Measurements from ENCODE around the gene TEX52.
A peak's percentile ranks its signal among the peaks of the same experiment; 100 is the strongest.
"Not testable (repeated sequence)": the region's sequence is repeated elsewhere in the genome, so short reads cannot be mapped to it uniquely, and the experiment has no call there.

Gene TEX52

DNA sequence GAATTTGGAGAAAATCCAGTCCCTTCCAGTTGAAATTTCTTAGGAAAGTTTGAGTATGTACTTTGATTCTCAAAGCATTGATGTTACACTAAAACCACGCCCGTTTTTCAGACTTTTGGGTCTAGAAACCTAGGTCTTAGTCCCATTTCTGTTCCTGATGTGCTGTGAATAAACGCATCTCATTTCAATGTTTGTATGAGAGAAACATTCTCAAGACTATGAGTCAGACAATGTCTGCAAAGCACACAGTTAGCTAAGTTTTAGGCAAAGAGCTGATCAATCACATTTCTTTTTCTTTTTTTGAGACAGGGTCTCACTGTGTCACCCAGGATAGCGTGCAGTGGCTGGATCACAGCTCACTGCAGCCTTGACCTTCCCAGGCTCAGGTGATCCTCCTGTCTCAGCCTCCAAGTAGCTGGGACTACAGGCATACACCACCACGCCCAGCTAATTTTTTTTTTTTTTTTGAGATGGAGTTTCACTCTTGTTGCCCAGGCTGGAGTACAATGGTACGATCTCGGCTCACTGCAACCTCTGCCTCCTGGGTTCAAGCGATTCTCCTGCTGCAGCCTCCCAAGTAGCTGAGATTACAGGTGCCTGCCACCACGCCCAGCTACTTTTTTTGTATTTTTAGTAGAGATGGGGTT, 12.3 kb upstream of the TEX52 start:
- DNase-seq (ENCODE audit: low read depth in 1 of 2, low spot score in 1 of 2) = not testable (repeated sequence)

DNA sequence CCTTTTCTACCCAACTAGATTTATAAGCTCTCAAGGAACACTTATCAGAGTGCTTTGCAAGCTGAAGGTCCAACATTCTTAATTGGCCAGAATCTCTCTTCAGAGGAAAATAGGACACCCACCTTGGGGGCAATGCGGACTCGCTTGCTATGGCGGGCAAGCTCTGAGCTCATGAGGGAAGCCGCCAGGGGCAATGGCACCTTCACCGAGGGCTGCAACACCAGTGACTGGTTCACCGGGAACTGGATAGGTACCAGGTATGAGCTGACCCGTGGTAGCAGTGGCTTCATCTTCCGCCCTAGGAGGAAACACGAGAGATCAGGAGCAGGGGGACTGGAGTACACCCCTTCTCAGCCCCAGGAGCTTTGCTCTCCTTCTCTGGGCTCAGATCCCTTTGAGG, 7.4 kb upstream of the TEX52 start:
- DNase-seq (ENCODE audit: low read depth in 1 of 2, low spot score in 1 of 2) = no peak

DNA sequence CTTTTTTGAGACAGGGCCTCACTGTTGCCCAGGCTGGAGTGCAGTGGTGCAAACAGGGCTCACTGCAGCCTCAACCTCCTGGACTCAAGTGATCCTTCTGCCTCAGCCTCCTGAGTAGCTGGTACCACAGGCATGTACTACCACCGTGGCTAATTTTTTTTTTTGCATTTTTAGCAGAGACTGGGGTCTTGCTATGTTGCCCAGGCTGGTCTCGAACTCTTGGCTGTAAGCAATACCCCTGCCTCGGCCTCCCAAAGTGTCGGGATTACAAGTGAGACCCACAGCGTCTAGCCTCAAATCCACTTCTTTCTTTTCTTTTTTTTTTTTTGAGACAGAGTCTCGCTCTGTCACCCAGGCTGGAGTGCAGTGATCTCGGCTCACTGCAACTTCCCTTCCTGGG, 6.6 kb upstream of the TEX52 start:
- not testable (repeated sequence) for DNase-seq (ENCODE audit: low read depth in 1 of 2, low spot score in 1 of 2)

DNA sequence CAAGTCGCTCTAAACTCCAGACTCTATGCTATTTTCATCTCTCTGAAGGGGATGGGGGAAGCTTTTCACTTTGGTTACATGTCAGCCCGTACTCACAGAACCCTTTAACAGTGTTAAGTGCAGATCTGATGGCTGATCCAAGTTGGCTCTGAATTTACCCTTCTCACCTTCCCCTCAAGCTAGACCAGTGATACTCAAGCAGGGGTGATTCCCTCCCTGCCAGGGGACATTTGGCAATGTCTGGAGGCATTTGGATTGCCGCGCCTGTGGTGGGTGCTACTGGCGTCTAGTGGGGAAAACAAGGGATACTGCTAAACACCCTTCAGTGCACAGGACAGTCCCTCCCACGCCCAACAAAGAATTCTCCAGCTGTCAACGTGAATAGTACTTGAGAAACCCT, 6.0 kb upstream of the TEX52 start:
- DNase-seq (ENCODE audit: low read depth in 1 of 2, low spot score in 1 of 2) = no peak

DNA sequence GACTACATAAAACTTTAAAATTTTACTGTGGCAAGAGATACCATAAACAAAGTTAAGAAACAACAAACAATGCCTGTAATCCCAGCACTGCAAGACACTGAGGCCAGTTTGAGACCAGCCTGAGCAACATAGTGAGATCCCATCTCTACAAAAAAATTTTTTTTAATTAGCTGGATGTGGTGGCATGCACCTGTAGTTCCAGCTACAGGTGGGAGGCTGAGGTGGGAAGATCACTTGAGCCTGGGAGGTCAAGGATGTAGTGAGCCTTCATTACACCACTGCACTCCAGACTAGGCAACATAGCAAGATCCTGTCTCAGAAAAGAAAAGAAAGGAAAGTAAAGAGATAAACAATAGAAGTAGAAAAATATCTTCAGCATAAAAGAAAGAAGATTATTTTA, 3.3 kb upstream of the TEX52 start:
- DNase-seq (ENCODE audit: low read depth in 1 of 2, low spot score in 1 of 2) = no peak

DNA sequence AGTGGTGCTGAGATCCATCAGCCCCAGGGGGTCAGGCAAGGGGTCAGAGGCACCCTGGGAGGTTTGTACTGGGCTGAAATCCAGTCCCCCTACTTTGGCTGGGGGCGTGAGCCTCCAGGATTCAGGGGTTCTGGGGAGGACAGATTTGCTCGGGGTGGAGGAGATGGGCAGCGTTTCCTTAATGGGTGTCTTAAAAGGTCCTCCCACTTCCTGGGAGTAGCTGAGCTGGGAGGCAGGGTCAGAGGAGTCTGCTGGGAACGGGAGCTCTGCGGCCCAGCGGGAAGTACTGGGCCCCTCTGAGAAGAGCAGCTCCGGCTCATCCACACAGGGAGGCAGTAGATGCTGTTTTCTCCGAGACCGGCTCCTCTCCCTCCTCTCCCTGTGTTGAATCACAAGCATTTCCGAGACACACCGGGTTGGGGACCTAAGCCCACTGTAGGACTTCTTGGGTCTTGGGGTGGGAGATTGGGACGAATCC, 2.1 kb upstream of the TEX52 start:
- DNase-seq (ENCODE audit: low read depth in 1 of 2, low spot score in 1 of 2) = no peak

DNA sequence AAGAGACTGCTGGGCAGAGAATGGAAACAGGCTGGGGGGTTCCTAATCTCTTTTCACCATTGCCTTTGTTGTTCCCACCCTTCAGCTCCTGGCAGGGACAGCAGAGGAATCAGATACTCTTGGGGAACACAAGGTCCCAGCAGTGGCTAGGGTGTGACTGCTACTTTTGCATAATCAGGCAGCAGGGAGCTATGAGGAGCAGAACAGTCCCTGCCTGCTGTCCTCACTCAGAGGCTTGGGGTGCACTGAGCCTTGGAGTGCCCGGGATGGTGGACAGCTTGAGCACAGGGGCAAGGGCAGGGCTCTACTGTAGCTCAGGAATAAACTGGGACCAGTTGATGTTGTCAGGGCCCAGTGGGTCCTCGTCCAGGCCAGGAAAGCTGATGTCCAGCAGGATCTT, 1.5 kb upstream of the TEX52 start:
- DNase-seq (ENCODE audit: low read depth in 1 of 2, low spot score in 1 of 2) = no peak

DNA sequence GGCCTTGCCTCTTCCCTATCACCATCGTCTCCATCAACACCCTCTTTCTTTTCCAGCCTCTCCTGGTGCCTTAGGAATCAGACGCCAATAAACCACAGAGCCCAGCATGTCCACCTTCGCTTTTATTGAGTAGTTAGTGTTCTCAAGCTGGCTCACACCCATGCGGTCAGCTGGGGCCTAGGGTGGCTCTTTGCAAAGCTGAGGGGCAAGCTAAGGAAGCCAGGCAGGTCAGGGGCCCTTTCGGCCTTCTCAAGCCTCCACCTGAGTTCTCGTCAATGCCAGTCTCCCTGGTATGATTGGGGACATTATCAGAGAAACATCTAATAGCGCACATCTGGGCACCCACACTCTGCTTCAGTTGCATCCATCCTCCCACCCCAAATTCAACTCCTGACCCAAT, 737 bp upstream of the TEX52 start:
- DNase-seq (ENCODE audit: low read depth in 1 of 2, low spot score in 1 of 2) = no peak

DNA sequence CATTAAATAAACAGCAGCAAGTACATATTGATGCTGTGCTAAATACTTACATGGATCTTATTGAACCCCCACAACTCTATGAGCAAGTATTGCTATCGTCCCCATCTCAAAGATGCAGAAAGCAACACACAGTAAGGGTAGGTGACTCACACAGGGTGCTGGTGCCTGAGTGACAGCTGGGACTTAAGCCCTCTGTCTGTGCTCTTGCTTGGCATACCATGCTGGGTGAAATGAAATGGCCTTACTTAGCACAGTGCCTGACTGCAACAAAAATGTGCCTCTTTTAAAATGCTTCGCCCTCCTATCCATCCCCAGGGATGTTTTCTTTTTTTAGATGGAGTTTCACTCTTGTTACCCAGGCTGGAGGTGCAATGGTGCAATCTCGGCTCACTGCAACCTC, 788 bp downstream of the TEX52 start:
- DNase-seq (ENCODE audit: low read depth in 1 of 2, low spot score in 1 of 2) = no peak

DNA sequence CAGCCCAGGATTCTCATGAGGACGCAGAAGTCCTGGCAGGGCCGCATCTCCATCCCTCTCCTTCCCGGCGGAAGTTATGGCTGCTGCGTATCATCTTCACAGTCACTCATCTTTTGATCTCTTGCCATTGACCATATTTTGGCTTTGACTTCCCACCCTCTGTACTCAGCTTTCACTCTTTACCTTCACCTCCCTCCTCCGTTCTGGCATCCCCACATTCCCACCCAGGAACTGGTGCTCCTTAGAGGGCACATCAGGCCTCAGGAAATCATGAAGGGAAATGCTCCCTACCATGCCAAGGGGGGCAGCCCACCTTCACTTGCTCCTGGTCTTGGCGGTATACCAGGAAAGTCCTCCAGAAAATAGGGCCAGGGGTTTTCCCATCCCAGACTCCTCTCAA, 1.3 kb downstream of the TEX52 start:
- DNase-seq (ENCODE audit: low read depth in 1 of 2, low spot score in 1 of 2) = no peak

DNA sequence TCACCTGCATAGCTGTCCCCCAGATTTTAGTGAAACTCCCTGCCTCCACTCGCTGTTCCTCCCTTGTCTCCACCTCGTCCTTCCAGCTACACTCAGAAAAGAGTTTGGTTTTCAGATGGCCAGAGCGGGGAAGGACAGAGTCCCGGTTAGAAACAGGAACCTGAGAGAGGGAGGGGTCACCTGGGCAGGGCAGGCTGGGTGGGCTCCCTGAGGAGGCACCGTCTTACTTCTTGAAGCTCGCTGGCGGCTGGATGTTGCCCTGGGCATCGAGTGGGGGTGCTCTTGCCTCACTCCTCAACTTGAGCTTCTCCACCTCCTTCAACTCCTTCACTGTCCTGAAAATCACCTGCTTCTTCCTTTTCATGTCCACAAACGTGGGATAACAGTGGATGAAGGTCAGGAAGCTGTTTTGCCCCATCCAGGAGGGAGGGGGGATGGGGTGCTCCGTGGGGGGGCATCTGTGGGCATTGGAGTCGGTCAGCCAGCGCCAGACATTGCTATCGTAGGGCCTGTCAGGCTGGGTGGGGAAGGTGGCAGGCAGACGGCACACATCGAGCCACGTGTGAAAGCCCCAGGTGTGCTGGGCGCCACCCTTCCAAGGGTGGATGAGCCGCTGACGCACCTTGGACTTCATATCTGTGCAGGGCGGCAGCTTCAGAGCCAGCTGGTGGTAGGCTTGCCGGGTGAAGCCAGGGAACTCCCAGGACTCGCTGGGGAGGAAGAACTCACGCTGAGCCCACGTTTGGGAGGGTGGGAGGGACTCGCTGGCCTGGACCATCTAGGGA, 2.0 kb downstream of the TEX52 start:
- DNase-seq (ENCODE audit: low read depth in 1 of 2, low spot score in 1 of 2) = no peak

DNA sequence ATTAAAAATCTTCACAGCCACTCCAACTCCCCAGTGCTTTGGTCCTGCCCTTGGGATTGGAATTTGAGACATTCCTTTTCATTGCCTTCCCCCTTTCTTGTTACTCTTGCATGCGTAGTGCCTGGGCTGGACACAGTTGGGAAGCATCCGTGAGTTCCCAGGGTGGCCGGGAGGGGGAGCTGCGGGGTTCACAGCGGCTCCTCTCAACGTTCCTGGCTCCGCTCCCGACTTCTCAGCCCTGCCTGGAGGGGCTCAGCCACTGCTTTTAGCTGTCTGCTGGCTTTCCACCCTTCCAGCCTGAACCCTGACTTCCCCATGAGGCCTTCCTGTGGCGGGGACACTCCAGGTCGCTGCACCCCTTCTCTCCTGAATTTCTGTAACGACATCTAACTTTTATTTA, 3.2 kb downstream of the TEX52 start:
- DNase-seq (ENCODE audit: low read depth in 1 of 2, low spot score in 1 of 2) = peak; percentile 6 to 9

DNA sequence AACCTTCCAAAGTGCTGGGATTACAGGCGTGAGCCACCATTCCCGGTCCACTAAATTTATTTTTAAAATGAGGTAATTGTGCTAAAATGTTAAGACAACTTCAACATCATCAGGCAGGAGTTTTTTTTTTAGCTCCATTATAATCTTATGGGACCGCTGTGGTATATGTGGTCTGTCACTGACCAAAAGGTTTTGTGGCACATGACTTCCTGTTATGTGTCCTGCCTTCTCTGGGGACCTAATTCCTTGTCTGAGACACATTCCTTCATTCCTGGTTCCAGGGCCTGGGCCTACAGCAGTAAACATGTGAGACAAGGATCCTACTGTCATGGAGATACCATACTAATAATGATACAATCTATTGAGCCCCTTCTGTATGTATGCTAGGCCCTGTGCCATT, 4.9 kb downstream of the TEX52 start:
- DNase-seq (ENCODE audit: low read depth in 1 of 2, low spot score in 1 of 2) = no peak

DNA sequence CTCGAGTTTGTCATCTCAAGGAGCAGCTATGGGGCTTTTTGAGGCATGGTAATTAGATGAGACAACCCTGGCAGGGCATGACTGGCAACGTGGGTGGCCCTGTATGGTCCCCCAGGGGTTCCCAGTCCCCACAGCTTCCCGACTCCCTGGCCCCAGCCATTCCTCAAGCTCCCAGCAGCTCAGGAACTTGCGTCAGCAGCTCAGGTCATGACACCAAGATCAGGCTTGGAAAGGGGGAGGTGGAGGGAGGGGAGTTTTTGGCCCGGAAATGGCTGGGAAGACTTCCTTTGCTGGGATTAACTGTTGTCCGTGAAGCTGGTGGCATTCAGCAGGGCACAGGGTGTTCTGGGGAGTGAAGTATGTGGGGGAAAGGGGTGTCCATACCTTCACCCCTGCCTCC, 11.6 kb downstream of the TEX52 start:
- no peak for DNase-seq (ENCODE audit: low read depth in 1 of 2, low spot score in 1 of 2)

DNA sequence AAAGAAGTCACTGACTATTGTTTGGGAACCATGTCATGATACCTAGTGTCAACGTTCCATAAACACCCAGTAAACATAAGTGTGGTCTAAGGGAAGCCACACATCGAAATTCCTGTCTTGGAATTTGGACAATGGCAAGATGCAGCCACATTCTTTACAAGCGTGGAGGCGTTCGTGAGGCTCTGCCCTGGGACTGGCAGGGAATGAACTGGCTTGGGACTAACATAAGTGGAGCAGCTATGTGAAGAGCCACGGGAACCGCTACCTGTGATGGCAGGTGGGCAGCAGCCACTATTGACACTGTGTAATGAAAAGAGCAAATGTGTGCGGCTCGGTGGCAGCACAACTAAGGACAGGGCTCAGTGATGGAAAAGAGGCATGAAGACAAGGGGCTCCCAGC, 12.1 kb downstream of the TEX52 start:
- DNase-seq (ENCODE audit: low read depth in 1 of 2, low spot score in 1 of 2) = no peak

DNA sequence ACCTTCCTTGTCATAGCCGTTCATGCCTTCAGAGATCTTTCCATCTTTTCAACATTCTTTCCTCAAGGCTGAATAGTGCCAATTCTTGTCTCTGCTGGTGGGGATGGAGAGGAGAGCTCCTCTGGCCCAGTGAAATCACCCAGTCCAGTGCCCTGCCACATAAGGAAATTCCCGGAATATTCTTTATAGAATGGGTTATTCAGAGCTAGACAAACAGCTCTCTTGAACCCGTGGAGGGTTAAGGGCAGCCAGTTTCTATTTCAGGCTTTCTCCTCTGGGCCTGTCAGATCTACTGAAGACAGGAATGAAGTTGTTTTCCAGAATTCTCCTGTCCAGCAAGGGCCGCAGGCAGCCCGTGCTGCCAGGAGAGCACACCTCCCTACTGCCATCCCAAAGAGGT, 13.9 kb downstream of the TEX52 start:
- DNase-seq (ENCODE audit: low read depth in 1 of 2, low spot score in 1 of 2) = no peak

DNA sequence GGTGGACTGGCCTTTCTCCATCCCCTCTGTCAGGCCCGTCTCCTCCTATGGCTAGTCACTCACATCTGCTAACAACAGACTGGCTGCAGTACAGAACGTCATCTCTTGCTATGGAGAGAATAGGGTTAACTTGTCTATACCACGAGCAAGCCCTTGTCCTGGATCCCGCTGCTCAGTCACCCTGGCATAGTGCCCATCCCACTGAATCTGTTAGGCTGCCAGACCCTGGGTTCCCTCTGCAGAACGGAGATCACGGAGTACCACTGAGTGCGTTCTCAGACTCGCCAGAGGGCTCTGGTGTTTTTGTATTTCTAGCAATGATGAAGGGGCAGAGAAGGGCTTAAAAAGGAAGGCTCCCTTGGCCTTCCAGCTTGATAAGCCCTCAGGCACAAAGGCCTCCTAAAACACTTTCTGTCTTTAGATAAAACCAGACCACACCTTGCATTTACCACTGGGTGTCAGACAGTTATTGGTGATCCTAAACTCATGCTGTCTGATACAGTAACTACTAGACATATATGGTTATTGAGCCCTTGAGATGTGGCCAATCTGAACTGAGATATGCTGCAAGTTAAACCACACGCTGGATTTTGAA, 15.7 kb downstream of the TEX52 start:
- DNase-seq (ENCODE audit: low read depth in 1 of 2, low spot score in 1 of 2) = no peak

DNA sequence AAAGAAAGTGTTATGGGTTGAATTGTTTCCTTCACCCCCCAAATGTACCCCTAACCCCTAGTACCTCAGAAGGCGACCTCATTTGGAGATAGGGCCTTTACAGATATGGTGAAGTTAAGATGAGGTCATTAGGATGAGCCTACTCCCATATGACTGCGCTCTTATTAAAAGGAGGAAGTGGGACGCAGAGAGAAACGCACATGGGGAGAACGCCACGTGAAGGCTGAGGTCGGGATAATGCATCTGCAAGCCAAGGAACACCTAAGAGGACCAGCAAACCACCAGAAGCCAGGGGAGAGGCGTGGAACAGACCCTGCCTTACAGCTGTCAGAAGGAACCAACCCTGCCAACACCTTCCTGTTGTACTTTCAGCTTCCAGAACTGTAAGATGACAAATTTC, 20.3 kb downstream of the TEX52 start:
- DNase-seq (ENCODE audit: low read depth in 1 of 2, low spot score in 1 of 2) = no peak

DNA sequence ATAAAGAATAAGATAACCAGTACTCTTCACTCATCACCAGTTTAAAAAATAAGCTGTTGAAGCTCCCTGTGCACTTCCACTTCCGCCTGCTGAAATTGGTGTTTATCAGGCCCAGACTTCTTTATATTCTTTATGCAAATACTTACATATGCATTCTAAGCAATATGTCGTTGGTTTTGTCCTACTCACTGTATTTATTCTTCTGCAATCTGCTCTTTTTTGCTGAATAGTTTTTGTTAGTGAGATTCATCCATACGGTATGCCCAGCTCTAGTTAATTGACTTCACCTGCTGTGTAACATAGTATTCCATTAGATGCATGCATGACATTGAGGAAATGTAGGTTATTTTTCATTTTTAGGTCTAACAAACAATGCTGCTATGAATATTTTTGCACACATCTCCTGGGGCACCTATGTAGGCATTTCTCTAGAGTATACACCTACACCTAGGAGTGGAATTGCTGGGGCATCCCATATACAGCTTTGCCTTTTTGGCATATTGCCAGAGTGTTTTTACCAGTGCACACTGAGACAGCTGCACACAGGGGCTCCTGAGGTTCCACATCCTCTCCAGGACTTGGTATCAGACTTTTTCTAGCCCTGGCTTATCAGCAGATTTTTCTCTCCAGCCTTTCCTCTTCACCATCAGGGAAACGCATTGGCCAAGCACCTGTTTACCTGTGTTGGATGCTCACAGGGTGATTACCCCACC, 21.0 kb downstream of the TEX52 start:
- DNase-seq (ENCODE audit: low read depth in 1 of 2, low spot score in 1 of 2) = no peak

DNA sequence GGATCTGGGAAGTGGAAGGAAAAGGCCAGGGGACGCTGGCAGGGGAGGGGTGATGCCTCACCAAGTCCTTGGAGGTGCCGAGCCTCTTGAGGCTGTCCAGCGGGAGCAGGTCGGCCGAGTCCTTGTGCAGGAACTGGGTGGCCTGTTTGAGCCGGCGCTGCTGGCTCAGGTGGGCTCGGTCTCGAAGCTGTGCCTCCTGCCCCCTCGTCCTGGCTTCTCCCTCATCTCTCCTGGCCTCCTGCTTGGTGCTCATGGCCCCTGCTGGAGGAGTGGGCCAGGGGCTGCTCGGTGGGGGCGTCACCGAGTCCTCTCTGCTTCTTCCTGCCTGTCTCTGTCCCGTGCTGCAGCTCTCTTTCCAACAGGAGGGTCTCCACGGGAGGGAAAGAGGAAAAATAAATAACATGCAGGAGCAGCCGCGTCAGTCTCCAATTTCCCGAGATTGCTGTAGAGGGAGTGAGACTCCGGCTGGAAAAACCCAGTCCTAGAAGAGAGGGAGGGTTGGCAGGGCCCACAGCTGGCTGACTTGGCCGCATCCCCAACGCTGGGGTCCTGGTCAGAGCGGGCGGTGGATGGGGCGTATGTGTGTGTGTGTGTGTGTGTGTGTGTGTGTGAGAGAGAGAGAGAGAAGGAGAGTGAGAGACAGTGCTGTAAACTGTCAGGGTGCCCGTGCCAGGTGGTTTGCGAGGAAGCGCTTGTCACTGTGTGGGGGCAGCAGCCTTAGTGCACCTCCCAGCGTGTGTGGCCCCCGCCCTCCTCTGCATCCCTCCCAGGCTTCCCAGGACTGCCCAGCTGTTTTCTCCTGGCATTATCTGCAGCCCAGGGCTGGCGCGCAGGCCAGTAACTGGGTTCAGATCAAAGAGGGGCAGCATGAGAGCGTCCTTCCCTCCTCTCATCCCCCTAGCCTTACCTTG, 22.0 kb downstream of the TEX52 start, which contains the start of gene NRIP2:
Gene NRIP2, minus strand, starts transcription at position 455 of the 911 bp plus-strand sequence. Its CDS starts 52 bp downstream, at position 403.
- no peak for DNase-seq (ENCODE audit: low read depth in 1 of 2, low spot score in 1 of 2)

DNA sequence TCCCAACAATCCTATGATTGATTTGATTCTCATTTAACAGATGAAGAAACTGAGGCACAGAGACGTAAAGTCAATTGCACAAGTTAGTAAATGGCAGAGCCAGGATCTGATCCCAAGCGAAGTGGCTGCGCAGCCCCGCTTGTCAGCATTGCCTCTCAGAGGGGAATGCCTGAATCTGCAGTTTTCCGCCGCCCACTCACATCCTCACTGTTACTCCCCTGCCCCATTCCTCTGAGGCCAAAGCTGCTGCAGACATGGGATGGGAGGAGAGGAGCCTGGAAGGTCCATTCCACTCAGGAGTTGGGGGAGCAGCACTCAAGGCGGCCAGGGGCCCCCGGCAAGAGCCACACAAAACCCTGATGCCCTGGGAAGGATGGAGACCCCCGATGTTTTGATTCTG, 23.0 kb downstream of the TEX52 start:
- no peak for DNase-seq (ENCODE audit: low read depth in 1 of 2, low spot score in 1 of 2)

All from activated T-helper 1 cell treated with anti-CD3 and anti-CD28 coated beads, Interleukin-2, amount 50 U/mL, for 16 hours (primary cell).